ENCODE measurements around the gene CKMT2.

The CKMT2 gene

GRCh38 chr5:81233080-81233634, at the start of gene CKMT2:
CKMT2 (plus strand) TSS chr5:81233322; CDS start chr5:81251133, 17,811 bp downstream.
- DNase-seq, result no peak

DNA sequence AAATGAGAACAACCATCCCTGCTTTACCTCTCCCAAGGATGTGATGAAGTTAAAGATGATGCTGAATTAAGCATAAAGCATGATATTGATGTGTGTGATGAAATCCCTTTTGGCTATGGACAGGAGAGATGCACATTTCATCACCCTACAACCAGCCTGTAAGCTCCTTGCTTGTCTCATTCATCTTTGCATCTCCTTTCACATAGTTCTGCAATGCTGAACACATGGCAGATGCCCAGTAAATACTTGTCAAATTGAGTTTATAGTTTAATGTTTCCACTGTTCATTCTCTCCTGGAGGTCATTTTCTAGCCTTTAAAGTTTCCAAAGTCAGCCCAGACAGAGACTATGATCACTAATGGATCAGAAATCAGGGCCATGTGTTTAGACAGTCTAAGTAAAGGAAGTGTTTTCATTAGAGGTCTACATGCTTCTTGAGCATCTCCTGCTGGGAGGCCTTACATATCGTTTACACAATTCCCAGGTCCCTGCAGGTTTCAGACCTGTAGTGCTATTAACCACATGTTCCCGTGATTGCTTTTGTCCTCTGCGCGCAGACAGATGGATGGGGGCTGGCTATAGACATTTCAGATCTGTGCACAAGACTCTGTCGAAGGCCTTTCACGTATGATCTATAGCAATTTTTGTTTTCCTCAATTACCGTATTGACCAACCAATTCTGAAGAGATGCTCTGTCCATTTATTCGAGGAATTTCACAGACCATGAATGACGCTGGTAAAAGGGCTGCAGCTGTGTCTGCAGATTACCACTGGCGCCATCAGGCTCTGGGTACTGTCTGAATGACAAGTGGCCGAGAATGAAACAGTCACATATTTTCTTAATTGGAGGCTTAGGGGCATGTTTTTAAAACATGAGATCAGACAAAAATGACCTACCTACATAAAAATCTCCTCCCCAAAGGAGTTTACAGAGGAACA, 49.0 kb upstream of the CKMT2 start:
- no peak for DNase-seq

DNA sequence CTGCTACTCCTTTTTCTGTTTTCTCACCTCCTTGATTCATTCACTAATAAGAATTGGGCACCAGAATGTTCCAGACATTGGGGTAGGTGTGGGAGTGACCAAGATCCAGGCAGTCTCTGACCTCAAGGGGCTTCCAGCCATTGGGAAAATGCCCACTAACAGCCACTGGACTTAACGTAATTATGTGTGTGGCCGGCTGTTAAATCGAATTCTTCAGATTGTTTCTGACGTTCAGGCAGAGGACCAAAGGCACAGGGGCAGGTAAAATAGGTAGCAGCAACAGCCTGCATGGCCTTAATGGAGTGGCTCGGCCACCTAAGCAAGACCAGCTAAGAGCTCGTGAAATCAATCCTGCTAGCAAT, 48.4 kb upstream of the CKMT2 start:
- DNase-seq, result no peak

DNA sequence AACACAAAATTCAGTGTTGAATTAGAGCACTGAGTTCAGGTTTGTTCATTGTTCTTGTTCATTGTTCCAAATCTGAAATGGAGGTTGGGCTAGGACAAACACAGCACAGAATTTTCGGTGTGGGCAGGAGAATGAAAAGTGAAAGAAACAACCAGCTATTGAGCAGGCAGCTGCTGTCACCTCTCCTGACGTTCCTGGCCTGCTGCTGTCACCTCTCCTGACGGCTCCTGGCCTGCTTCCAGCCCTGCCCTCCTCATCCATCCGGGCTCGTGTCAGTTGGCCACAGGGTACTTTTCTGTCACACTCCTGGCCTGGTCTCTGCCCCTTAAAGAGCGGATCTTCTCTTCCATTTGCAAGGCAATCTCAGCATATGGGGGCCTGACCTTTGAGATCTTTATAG, 45.2 kb upstream of the CKMT2 start:
- no peak for DNase-seq

GRCh38 chr5:81188962-81189361, 44.2 kb upstream of the CKMT2 start:
- no peak for DNase-seq

DNA sequence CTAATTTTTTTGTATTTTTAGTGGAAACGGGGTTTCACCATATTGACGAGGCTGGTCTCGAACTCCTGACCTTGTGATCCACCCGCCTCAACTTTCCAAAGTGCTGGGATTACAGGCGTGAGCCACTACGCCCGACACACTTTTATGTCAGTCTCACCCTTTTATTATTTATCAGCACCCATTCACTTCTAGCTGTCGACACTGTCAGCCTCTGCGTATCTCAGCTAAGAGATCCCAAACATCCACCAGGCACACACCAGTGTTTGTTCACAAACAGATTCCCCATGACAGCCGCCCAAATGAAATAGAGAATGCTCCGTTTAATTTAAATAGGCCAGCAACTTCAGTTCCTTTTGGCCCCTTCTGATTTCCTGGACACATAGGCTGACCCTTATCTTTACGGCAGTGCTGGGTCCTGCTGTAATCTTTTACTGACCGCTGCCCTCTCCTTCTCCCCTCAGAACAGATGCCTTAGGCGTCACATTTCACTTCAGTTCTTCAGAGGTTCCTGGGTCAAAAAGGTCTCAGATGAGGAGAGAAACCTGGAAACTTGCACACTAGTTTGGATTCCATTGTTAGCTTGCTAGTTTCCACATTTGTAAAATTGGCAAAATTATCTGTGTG, 43.1 kb upstream of the CKMT2 start:
- no peak for DNase-seq

- no peak for DNase-seq
Observed at GRCh38 chr5:81191726-81192372, 41.3 kb upstream of the CKMT2 start.

- DNase-seq, result no peak
Observed at GRCh38 chr5:81192373-81192750, 40.8 kb upstream of the CKMT2 start.

GRCh38 chr5:81194633-81195334, 38.3 kb upstream of the CKMT2 start:
- peak; percentile 67 to 80 for DNase-seq

GRCh38 chr5:81195335-81195929, 37.7 kb upstream of the CKMT2 start:
- DNase-seq, result no peak

DNA sequence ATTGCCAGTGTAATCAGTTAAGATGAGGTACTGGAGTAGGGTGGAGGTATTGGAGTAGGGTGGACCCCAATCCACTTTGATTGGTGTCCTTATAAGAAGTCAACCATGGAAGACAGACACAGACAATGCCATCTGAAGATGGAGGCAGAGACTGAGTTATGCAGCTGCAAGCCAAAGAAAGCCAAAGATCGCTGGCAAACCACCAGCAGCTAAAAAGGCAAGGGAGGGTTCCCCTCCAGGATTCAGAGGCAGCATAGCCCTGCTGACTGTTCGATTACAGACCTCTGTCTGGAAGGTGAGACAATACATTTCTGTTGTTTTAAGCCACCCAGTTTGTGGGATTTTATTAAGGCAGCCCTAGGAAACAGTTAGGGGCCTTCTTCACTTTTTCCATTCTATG, 30.5 kb upstream of the CKMT2 start:
- no peak for DNase-seq

GRCh38 chr5:81203729-81204128, 29.4 kb upstream of the CKMT2 start:
- no peak for DNase-seq

- DNase-seq, result no peak
Observed at GRCh38 chr5:81204205-81204604, 28.9 kb upstream of the CKMT2 start.

DNA sequence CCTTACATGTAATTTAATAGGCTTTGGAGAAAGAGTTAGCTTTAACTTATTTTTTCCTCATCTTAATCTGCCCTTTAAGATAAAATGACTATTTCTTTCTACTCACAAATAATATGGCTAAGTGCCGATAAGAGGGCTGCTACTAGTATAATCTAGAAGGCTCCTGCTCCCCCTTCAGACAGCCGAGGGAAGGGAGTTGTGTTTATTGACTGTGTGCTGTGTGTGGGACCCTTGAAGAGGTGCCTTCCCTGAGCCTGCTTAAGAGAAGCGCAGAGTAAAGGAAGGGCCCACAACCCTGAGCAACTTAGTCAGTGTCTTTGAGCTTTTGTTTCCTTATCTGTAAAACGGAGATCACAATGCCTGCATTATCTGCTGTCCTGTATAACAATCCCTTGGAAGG, 28.1 kb upstream of the CKMT2 start:
- DNase-seq, result no peak

DNA sequence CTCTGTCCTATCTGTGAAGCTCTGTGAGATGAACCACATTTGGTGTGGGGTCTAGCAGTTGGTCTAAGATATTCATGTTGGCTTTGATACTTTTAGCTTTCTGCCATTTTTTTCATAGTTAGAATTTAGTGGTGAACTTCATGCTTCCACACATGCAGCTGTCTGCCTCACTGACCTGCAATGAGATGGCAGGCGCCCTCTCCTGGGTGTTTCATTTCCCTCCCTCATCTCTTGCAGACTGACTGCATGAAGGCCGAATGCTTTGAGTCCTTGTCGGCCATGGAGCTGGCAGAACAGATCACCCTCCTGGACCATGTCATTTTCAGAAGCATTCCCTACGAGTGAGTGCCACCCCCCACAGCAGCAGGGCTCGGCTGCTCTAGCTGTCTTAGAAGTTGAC, 26.1 kb upstream of the CKMT2 start:
- DNase-seq, result no peak

DNA sequence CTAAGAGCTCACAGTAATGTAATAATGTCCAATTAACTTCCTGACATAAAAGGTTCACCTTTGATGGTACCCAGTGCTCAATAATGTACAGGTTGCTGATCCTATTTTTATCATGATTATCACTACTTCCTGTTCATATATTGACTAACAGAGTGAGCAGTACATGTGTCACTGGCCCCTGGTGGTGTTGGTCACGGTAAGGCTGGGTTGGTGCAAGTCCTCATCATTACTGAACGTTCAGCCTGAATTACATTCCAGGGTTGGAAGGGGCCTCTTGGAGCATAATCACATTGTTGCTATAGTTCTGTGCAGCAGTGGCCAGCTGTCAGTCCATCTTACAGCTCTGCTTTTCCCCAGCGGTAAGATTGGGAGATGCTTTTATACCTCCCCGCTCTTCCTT, 24.2 kb upstream of the CKMT2 start:
- DNase-seq, result no peak

DNA sequence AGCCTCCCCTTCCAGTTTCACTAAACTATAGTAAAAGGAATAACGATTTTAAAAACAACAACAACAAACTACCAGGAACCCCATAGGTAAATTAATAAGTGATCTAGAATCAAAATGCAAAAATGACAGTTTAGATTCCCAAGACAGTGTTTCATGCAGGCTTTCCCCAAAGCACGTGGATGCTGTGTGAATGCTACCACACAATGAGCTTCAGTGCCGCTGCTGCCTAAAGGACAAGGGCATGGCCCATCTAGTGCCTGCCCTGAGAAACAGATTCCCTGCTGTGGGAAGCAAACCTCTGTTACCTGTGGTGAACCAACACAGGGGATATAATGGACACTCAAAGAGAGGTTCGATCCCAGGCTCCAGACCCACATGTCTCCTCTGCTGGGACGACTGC, 23.7 kb upstream of the CKMT2 start:
- no peak for DNase-seq

DNA sequence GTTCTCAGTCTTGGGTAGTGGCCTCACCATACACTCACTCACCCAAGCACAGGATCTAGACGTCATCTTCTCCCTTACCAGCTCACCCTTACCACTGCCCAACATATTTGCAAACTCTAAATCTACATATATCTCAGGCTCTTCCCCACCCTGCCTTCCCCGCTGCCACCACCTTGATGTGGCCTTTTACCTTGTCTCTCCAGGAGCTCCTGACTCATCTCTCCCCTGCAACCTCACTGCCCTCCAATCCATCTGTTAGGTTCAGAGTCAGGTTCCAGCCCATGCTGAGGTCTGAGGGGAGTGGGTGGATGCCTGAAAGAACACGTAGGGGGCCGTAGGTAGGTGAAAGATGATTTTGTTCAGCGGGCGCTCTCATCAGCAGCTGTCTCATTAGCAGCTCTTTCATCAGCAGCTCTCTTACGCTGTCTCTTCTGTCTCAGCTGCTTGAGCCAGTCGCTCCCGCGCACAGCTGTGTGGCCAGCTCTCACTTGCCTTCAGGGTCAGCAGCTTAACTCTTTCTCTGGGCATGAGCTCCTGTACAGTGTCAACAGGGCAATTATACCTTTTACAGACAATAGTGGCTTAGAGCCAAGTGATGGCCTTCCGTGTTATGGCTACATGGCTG, 23.1 kb upstream of the CKMT2 start:
- no peak for DNase-seq

- DNase-seq, result peak in 1 of 2 donors; percentile 9
Observed at GRCh38 chr5:81212211-81212751, 20.8 kb upstream of the CKMT2 start.

- no peak for DNase-seq
Observed at GRCh38 chr5:81213070-81213469, 20.1 kb upstream of the CKMT2 start.

- no peak for DNase-seq
Observed at GRCh38 chr5:81214848-81215247, 18.3 kb upstream of the CKMT2 start.

DNA sequence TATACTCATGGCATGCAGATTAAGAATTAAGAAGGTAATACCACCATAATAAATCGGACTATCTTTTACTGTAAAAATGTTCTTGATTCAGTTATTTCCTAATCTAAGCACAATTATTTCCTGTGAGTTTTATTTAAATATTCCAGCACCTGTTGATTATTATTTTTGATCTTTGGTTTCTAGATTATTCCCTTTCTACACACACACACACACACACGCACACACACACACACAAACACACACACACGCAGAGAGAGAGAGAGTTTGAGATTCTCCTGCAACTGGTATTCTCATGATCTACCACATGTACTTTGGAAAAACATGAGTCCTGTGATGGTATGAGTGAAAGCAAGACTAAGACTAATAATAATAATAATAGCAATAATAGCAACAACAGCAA, 17.0 kb upstream of the CKMT2 start:
- no peak for DNase-seq
